ENCODE measurements around the gene MAP2K4.
"Not testable (repeated sequence)": the region's sequence is repeated elsewhere in the genome, so short reads cannot be mapped to it uniquely, and the experiment has no call there.

The MAP2K4 gene
- long read RNA-seq, donor 1, transcript MAP2K4-201 (11 exons, 3,826 nt), result major isoform, 9 of 9 reads
- long read RNA-seq, donor 1, partial matches to known transcripts, result 0 of 9 reads
- long read RNA-seq, donor 1, other reads (novel, unspliced or antisense), result 0 of 9 reads
- long read RNA-seq, donor 2, transcript MAP2K4-201 (11 exons, 3,826 nt), result major isoform, 5 of 5 reads
- long read RNA-seq, donor 2, partial matches to known transcripts, result 0 of 5 reads
- long read RNA-seq, donor 2, other reads (novel, unspliced or antisense), result 0 of 5 reads
- long read RNA-seq, donor 3, partial matches to known transcripts, result 0 of 3 reads
- long read RNA-seq, donor 3, other reads (novel, unspliced or antisense), result 0 of 3 reads
- long read RNA-seq, donor 4, partial matches to known transcripts, result 0 of 5 reads
- long read RNA-seq, donor 4, other reads (novel, unspliced or antisense), result 0 of 5 reads
- long read RNA-seq, donor 5, transcript MAP2K4-201 (11 exons, 3,826 nt), result major isoform, 7 of 9 reads
- long read RNA-seq, donor 5, partial matches to known transcripts, result 0 of 9 reads
- long read RNA-seq, donor 5, other reads (novel, unspliced or antisense), result 0 of 9 reads
- long read RNA-seq, donor 6, partial matches to known transcripts, result 0 of 5 reads
- long read RNA-seq, donor 6, other reads (novel, unspliced or antisense), result 0 of 5 reads
- long read RNA-seq, donor 7, result 0 reads
- long read RNA-seq, donor 8, transcript MAP2K4-201 (11 exons, 3,826 nt), result major isoform, 6 of 8 reads
- long read RNA-seq, donor 8, partial matches to known transcripts, result 0 of 8 reads
- long read RNA-seq, donor 8, other reads (novel, unspliced or antisense), result 0 of 8 reads

DNA sequence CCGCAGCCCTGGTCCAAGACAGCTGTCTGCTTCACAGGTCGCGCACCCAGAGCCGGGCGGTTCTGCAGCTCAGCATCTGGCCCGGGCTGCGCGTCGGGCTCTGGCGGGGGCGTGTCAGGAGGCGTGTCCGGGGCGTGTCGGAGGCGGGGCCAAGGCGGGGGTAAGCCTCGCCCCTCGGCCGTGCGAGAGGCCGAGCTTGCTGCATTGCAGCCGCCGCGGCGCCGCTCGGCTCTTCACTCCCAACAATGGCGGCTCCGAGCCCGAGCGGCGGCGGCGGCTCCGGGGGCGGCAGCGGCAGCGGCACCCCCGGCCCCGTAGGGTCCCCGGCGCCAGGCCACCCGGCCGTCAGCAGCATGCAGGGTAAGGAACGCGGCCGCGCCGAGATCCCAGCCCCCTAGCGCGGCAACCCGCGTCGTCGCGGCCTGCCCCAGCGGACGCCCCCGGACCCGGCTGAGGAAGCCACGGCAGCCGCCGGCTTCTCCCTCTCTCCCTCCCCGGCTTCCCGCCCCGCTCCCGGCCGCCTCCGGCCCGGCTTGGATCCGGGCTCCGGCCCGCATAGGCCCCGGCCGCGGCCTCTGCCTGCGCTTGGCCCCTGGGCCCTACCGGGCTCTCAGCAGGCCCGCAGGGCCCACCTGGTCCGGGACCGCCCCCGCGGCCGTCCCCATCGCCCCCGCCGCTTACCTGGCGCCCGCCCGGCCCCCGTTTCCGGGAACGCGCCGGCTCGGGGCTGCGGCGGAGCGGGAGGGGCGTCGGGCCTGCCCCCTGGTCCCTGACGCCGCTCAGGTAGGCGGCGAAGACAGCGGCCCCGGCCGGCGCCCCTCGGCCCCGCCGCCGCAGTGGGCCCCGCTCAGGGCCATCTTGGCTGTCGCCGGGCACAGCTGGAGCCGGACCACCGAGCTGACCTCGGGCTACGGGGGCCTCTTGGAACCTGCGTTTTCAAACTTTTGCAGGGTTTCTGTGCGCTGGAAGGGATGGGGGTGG is at the start of gene MAP2K4:
Gene MAP2K4, plus strand, starts transcription at position 236 of the 981 bp plus-strand sequence. Its CDS starts 10 bp downstream, at position 246.
- DNase-seq, result peak; percentile 79

DNA sequence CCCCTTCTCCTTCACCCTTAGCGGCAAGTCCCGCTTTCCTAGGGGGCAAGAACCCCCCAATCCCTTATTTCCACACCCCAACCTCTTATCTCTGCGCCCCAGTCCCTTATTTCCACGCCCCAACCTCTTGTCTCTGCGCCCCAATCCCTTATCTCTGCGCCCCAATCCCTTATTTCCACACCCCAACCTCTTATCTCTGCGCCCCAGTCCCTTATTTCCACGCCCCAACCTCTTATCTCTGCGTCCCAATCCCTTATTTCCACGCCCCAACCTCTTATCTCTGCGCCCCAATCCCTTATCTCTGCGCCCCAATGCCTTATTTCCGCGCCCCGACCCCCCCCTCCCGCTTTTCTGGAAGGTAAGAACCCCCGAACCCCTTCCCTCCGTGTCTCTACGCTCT is 47.9 kb upstream of the MAP2K4 start:
- DNase-seq, result not testable (repeated sequence)

DNA sequence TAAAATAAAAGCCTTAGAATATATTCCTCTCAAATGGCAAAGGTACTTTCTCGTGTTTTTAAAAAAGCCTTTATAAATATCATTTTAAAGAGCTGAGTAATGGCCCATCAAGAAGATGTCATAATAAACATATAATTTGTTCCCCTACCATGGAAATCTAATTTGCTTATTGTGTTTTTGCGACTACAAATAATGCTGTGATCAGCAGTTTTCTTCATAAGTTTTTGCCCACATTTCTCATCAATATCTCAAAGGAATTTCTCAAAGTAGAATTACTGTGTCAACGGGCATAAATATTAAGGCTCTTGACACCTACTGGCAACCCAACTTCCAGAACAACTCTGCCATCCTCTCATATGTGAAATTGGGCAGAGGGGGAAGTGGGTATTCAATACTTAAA is 40.9 kb upstream of the MAP2K4 start:
- no peak for DNase-seq

DNA sequence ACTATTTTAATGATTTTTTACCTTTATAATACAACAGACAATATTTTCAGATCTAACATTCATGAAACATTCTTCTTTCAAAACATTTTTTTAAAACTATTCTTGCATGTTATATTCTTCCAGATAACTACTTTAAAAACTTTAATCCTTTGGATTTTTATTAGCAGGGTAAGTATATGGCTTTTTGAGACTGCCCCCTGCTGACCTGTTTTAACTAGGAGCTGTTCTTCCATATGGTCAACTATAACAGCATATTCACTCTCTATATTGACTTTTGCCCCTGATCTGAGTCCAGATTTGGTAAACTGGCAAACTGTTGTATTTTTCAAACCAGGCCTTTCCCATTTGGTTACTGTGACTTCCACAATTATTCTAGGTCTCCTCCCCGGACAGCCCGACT is 39.9 kb upstream of the MAP2K4 start:
- no peak for DNase-seq

DNA sequence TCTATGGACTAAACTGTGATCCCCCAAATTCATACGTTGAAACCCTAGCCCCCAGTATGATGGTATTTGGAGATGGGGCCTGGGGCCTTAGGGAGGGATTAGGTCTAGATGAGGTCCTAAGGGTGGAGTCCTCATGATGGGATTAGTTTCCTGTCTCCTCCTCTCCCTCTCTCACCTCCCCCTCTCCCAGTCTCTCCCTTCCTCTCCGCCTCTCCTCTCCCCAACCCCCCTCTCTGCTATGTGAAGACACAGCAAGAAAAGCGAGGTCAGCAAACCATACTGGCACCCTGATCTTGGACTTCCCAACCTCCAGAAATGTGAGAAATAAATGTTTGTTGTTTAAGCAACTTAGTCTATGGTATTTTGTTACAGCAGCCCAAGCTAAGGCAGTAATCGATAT is 38.8 kb upstream of the MAP2K4 start:
- no peak for DNase-seq

DNA sequence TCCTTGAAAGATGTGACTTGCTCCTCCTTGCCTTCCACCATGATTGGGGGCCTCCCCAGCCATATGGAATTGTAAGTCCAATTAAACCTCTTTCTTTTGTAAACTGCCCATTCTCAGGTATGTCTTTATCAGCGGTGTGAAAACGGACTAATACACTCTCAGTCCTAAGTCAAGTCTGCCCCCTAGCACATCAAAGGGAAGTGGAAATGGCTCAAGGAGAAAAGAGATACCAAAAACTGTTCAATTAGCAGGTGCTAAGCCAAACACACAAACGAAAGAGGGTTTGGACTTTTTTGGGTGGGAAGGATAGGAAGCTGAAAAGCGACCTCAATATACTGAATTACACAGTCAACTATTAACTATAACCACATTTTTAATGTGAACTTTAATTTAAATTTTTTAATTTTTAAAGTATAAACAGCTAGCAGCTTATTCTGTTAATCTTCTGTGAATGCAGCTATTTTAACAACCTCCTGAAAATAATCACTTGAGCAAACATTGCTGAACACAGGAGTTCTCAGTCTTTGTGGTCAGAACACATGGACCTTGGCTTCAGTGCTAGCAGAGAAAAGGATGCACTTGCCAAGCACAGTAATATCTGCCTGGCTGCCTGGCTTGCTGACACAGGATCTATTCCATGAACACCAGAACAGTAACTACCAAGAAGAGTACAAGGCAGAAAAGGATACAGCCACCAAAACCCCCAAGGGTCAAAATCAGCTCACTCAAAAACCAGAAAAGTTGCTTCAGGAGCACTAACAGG is 34.3 kb upstream of the MAP2K4 start:
- no peak for DNase-seq

DNA sequence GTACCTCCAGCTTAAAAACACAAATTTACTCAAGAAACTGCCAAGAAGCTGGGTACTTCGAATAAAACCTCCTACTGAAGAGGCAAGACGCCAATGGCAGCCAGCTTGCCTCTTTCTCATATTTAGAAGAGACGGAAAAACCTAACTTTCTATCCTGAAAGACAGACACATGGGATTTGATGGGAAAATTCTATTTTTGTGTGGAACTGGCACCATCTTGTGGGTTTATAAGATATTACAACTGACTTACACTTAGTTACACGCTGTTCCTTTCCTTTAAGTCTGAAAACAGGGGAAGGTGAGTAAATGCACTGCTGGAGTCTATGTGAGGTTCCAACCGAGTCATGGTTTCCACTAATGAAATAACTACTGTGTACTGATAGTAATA is 33.7 kb upstream of the MAP2K4 start:
- DNase-seq, result peak; percentile 5

DNA sequence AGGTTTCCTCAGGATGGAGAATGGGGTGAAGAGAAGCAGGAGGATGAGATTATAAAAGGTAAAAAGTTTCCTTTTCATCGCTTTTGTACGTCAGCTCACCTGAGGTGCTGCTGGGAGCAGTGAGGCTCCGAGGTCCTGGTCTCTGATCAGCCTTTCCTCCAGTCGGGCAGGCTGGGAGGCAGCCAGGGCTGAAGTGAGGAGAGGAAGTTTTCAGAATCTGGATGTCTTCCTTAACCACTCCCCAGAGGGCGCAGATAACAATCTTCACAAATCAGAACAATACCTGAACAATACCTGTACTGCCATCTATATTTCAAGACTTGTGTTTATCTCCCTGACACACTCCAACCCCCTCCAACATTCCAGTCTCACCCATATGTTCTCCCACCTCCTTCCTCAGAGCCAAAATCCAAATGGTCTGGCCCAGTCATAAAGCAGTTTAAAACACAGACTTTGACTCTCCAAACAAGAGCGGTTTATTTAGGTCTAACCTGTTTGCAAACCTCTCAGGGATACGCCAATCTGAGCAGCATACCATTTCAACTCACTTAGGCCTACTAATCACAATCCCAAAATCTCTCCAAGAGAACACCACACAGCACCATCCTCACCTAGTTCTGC is 30.2 kb upstream of the MAP2K4 start:
- DNase-seq, result no peak

DNA sequence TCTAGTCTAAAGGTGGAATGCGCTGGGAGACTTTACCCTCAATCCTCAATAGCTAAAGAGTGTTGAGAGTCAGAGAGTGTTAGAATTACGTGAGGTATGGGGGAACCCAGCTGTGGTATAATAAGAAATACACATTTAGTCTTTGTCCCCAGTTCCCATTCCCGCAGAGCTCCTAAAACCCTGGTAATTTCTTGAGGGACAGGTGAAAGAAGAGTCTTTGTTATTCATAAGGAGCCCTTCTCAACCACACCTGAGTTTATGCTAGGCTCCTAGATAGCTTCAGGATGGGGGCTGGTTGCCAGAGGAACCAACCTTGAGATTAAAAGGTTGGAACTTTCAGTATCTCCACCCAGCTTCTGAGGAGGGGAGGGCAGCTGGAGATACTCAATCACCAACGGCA is 29.2 kb upstream of the MAP2K4 start:
- DNase-seq, result no peak

DNA sequence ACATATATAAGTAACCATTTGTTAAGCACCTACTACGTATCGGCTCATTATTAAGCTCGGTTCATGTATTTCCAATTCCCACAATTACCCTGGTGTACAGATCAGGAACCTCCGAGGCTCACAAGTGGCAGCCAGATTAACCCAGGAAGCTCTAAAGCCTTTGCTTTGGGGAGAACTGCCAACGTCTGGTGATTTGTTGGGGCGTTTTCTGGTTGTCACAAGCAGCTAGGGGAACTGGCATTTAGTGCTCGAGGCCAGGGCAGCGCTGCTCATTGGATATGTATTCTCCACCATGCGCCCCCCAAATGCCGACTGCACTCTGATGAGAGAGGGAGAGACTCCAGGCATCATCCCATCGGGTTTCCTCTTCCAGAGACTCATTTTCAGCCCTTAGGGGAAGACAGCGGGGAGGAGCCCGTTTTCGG is 23.9 kb upstream of the MAP2K4 start:
- no peak for DNase-seq

DNA sequence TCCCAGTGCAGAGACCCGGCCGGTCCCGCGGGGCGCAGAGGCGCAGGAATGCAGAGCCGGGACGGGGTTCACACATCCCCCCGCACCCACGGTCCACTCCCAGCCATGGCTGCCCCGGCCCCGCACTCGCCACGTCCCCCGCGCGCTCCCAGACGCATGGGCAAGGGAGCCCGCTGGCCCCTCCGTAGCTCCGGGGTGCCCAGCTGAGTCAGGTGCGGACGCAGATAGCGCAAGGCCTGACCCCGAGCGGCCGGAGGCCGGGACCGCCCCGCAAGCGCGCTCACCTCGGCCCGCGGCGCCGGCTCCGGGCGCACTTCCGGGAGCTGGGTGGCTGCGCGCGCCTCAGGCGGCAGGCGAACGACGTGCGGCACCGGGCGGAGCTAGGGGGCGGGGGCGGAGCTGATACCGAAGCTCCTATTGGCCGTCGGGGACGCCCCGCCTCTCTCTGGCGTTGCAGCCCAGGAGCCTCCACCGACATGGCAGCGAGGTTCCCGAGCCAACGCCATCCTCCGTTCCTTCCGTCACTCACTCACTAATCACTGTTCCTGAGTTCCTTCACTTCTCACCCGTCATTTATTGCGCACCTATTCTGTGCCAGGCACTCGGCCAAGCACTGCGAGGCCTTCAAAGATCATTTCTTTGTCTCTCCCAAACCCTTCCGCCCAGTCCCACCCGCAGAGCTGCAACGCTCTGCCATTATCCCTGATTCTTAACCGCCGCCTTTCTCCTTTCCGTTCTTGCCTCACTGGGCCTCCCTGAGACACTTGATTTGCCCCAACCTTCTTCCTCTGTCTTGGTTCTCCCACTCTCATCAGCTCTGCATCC is 23.3 kb upstream of the MAP2K4 start, which contains the start of gene ZNF18:
Gene ZNF18, minus strand, starts transcription at position 329 of the 825 bp plus-strand sequence. CDS start 4,646 bp downstream, outside the sequence.
- peak; percentile 95 for DNase-seq

DNA sequence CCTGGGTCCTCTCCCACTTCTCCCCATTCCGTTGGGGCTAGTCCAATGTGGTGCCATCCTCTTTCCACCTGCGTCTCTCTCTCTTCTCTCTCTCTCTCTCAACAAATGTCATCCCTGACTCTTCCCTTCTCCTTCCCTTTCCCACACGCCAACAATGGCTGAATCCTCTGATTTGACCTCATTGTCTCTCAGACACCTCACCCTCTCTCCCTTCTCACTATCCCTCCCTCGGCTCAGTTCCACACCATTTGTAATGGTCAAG is 22.8 kb upstream of the MAP2K4 start:
- no peak for DNase-seq

DNA sequence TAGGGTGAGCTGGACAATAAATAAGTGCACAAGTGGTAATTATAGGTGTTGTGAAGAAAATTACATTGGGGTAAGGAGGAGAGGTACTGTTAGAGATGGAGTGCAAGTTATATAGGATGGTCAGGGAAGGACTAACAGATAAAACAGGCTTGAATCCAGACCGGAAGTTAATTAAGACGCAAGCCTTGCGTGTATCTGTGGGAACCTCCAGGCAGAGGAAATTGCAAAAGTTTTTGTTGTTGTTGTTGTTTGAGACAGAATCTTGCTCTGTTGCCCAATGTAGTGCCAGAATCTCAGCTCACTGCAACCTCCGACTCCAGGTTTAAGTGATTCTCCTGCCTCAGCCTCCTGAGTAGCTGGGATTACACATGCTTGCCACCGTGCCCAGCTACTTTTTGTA is 21.0 kb upstream of the MAP2K4 start:
- no peak for DNase-seq

DNA sequence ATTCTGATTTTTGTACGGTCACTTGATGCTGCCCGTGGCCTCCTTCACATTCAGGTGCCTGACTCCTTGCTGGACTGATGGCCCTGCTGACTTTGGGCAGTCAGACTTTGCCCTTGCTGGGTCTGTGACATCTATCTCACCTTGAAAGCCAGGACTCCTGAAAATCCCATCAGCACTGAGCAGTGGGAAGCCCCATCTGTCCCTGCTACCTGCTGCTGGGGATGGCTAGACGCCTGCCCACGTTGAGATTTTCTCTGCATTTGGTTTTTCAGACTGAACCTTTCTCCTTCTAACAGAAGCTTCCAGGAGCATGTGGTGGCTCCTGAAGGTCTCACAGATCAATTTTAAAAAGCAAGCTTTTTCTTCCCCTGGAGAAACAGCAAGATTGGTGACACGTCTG is 13.2 kb upstream of the MAP2K4 start:
- no peak for DNase-seq

DNA sequence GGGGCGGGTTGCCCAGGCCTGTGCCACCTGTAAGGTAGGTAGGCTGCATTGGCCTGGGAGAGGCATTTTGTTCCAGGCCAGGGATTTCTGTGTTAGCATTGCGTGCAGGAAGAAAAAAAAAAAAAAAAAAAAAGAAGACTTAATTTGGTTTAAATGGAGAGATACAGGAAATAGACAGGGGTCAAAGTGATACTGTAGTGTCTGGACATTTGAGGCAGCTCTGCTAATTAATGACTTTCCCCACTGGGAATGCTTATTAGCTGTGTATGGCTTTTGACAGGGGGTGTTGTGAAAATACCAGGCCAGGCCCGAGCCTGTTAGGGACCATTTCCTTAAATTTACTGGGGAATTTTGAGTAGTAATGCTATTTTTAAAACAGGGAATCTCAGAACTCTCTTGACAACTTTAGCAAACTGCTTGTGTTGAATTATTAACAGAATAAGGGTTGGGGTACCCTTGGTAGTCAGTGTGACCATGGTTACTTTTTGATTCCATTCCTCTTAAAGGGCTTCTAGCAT is 1.0 kb downstream of the MAP2K4 start:
- no peak for DNase-seq

DNA sequence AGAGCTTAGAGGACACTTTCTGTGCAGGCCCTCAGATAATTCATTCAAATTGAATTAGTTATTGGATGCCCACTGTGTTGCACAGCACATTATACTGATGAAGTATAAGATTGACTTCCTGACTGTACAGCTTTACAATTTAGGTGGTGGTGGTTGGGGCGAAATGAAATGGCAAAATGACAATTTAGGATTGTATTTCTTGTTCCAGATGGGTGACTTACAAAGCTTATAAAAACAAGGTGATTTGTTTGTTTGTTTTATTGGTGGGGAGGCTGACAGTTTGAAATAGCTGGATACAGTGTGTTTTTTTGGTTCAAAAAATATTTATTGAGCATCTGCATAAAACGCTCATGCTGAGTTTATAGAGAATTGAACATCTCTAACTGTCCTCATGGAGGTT is 1.6 kb downstream of the MAP2K4 start:
- no peak for DNase-seq

DNA sequence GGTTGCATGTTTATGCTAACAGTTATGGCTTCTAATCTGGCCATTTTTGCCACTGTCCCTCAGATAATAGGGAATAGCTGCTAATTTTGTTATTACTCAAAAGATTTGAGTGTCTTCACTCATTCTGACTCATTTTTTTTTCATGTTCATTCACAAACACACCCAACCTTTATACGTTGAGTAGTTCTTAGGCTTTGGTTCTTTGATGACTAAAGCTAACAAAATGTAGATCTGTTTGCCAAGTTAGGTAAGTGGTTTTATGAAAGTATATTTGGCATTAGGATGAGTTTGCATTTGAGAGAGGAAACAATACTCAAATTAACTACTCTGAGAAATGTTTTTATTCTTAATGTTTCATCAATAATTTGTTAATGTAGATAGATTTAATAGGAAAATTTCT is 3.6 kb downstream of the MAP2K4 start:
- no peak for DNase-seq

DNA sequence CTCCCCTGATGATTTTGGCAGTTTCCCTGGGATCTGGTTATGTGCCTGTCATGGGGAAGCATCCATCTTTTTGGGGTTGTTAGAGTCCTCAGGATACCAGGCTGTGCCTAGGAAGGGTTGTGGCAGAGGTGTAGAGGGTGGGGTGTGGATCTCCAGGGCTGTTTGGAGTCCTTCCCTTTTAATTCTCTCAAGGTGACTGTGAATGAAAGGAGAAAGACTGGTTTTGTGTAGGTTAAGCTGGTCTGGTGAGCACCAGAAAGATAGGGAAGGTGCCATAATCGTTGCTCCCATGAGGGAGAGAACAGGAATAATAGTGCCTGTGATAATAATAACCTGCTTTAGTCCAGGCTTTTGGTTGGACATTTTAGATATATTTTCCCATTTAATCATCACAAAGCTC is 7.0 kb downstream of the MAP2K4 start:
- no peak for DNase-seq

DNA sequence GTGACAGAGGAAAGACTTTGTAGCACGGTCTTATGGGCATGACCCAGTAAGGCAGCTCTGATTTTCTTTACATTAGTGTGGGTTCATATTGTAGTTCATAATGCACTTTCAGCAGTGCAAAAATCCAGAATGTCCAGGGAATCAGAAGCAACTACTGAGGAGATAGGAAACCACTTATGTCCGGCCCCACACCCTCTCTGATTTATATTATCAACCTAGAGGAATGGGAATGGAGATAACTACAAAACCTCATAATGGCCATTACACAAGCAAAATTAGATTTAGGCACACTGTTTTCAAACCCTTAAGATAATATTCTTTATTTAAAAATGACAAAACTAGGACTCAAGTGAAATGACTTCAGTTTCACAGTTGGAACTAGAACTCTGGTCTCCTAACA is 7.9 kb downstream of the MAP2K4 start:
- no peak for DNase-seq

DNA sequence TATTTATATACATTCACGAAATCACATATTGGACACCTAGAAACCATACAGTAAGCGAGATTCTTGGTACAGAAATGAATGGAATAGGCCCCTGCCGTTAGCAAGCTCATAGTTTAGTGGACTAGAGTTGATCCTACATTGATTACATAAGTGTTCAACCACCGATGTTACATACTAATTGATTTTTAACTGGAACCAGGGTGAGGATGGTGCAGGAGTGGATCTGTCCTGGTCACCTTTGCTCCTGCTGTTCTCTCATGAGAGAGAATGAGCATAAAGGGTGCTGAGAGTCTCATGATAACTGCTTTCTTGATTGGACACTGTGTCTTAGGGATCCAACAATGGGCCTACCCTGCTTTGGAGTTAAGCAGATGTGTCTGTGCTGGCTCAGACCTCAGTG is 13.9 kb downstream of the MAP2K4 start:
- DNase-seq, result no peak
